GM23338 (cell line): ENCODE results near the gene CYB5R4. TPM values are rescaled to one million over a fixed set of nuclear protein-coding genes. Genes with fewer than 3 reads are reported as not detected.

Experiments used
- ATAC-seq: fragments of 200-7000 bp; cut with Tn5 transposase; 3 replicates; pipeline ENCODE4 v1.9.1; 2020
- DNase-seq: peaks from one replicate; pipeline ENCODE4 v3.0.0-alpha.2; 2015; ENCODE audit warnings: low spot score
- H2AFZ ChIP-seq: fragments of 200-600 bp; sonication (generic); 2 replicates; pipeline ENCODE4 v1.8.0; 2016; ENCODE audit warnings: antibody characterized with exemption, mild to moderate bottlenecking, moderate library complexity
- H3F3A ChIP-seq: fragments of 200-600 bp; sonication (generic); replicated peaks from 2 replicates; pipeline ENCODE4 v1.8.0; 2017; ENCODE audit warnings: antibody characterized with exemption, mixed run types, low read depth
- H3K27ac ChIP-seq: fragments of 200-600 bp; sonication (generic); 2 replicates; pipeline ENCODE4 v1.6.1; 2016; ENCODE audit warnings: low read depth
- H3K27me3 ChIP-seq: fragments of 200-600 bp; sonication (generic); 2 replicates; pipeline ENCODE4 v1.8.0; 2016; ENCODE audit warnings: mild to moderate bottlenecking, mixed run types, moderate library complexity; ENCODE audit not compliant: insufficient read depth
- H3K36me3 ChIP-seq: fragments of 200-600 bp; sonication (generic); 2 replicates; pipeline ENCODE4 v1.8.0; 2016; ENCODE audit warnings: mild to moderate bottlenecking; ENCODE audit not compliant: insufficient read depth
- H3K4me1 ChIP-seq: fragments of 200-600 bp; sonication (generic); 2 replicates; pipeline ENCODE4 v1.8.0; 2016; ENCODE audit warnings: mild to moderate bottlenecking, moderate library complexity; ENCODE audit not compliant: insufficient read depth
- H3K4me2 ChIP-seq: fragments of 200-600 bp; sonication (generic); 2 replicates; pipeline ENCODE4 v1.7.1; 2017; ENCODE audit warnings: mixed run types
- H3K4me3 ChIP-seq: fragments of 200-600 bp; sonication (generic); 2 replicates; pipeline ENCODE4 v1.6.1; 2016; ENCODE audit warnings: mixed run types
- H3K79me2 ChIP-seq: fragments of 200-600 bp; sonication (generic); replicated peaks from 2 replicates; pipeline ENCODE4 v1.8.0; 2017; ENCODE audit warnings: mild to moderate bottlenecking; ENCODE audit not compliant: insufficient read depth
- H3K9me2 ChIP-seq: fragments of 200-600 bp; sonication (generic); 2 replicates; pipeline ENCODE4 v1.8.0; 2017; ENCODE audit not compliant: insufficient read depth
- H4K20me1 ChIP-seq: fragments of 200-600 bp; sonication (generic); replicated peaks from 2 replicates; pipeline ENCODE4 v1.8.0; 2017; ENCODE audit warnings: mild to moderate bottlenecking; ENCODE audit not compliant: insufficient read depth
- H3K27ac Mint-ChIP-seq: 2 replicates; pipeline ENCODE4 v1.8.0; 2020; ENCODE audit warnings: inconsistent platforms, mild to moderate bottlenecking, moderate library complexity, mixed read lengths
- H3K27me3 Mint-ChIP-seq: 3 replicates; pipeline ENCODE4 v1.8.0; 2022; ENCODE audit warnings: low read depth, mild to moderate bottlenecking, moderate library complexity, mixed read lengths, inconsistent platforms; ENCODE audit not compliant: insufficient read depth, poor library complexity
- H3K36me3 Mint-ChIP-seq: 3 replicates; pipeline ENCODE4 v1.8.0; 2021; ENCODE audit warnings: low read depth, mild to moderate bottlenecking, inconsistent platforms, moderate library complexity, mixed read lengths
- H3K4me1 Mint-ChIP-seq: 3 replicates; pipeline ENCODE4 v1.8.0; 2020; ENCODE audit warnings: mild to moderate bottlenecking, inconsistent platforms, mixed read lengths
- H3K4me3 Mint-ChIP-seq: 3 replicates; pipeline ENCODE4 v1.8.0; 2021; ENCODE audit warnings: moderate library complexity, mild to moderate bottlenecking, inconsistent platforms, mixed read lengths
- H3K9me3 Mint-ChIP-seq: 3 replicates; pipeline ENCODE4 v1.8.0; 2020; ENCODE audit warnings: moderate library complexity, mild to moderate bottlenecking, inconsistent platforms, mixed read lengths
- EZH2 ChIP-seq: fragments of 200-600 bp; sonication (generic); IDR thresholded peaks from one replicate; pipeline ENCODE4 v1.8.0; 2017; ENCODE audit warnings: antibody characterized with exemption, mild to moderate bottlenecking, low read depth; ENCODE audit not compliant: unreplicated experiment
- EZH2phosphoT487 ChIP-seq: fragments of 200-600 bp; sonication (generic); IDR thresholded peaks from one replicate; pipeline ENCODE4 v1.8.1; 2018; ENCODE audit warnings: antibody characterized with exemption; ENCODE audit not compliant: unreplicated experiment
- JUNB ChIP-seq: IDR thresholded peaks from one replicate; pipeline ENCODE4 v1.6.1; 2016; ENCODE audit warnings: antibody characterized with exemption; ENCODE audit not compliant: unreplicated experiment
- NANOG ChIP-seq: IDR thresholded peaks from 2 replicates; pipeline ENCODE4 v1.6.1; 2016; ENCODE audit warnings: antibody characterized with exemption, borderline replicate concordance
- REST ChIP-seq: IDR thresholded peaks from one replicate; pipeline ENCODE4 v1.6.1; 2018; ENCODE audit warnings: antibody characterized with exemption; ENCODE audit not compliant: unreplicated experiment
- ZNF331 ChIP-seq: fragments of 250-450 bp; sonication (Bioruptor Pico); IDR thresholded peaks from 2 replicates; pipeline ENCODE4 v1.5.0; 2020; ENCODE audit warnings: low read depth, mild to moderate bottlenecking, moderate library complexity
- ZNF462 ChIP-seq: fragments of 250-450 bp; sonication (Bioruptor Pico); IDR thresholded peaks from 2 replicates; pipeline ENCODE4 v1.5.0; 2020; ENCODE audit warnings: mild to moderate bottlenecking, moderate library complexity
- polyA plus RNA-seq: library from polyadenylated mRNA; unstranded; fragments of >200 nt; fragmentation: Nextera tagmentation; extraction: Ambion mirVana; gene quantifications from 2 replicates; pipeline ENCODE4 v1.2.1, GENCODE V29; 2016
- total RNA-seq: library from RNA; depleted of rRNA; stranded (reverse); fragments of >200 nt; shearing (Covaris generic); gene quantifications from 2 replicates; pipeline ENCODE4 v1.2.3, GENCODE V29; 2014

The CYB5R4 gene
- total and polyA plus RNA-seq, 2 experiments from 2014 or later: 8.9 to 17.2 TPM

DNA sequence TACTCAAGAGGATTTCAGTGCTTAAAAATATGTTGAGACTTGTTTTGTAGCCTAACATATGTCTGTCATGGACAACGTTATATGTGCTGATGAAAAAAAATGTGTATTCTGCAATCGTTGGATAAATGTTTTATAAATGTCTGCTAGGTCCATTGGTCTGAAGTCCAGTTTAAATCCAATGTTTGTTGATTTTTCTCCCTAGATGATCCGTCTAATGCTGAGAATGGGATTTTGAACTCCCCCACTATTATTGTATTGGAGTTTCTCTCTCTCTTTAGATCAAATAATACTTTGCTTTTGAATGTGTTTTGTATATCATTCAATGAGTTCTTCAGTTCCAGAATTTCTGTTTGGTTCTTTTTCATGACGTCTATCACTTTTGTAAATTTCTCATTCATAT is 44.9 kb downstream of the CYB5R4 start:
- TF ChIP-seq REST: no peak
- TF ChIP-seq ZNF331: no peak
- TF ChIP-seq EZH2: no peak
- no peak for TF ChIP-seq NANOG
- TF ChIP-seq EZH2phosphoT487: no peak
- no peak for TF ChIP-seq ZNF462 (CRISPR knock-in tag)
- TF ChIP-seq JUNB: no peak
- Histone ChIP-seq H3F3A (no peaks in the 10 kb centered on the region), H3K4me1 (peaks cover 2% of the 10 kb centered on the region), H3K27ac (no peak overlapping the region), H3K9me2 (no peaks in the 10 kb centered on the region), H2AFZ (no peak overlapping the region), H3K79me2 (peaks cover 66% of the 10 kb centered on the region), H3K27me3 (no peaks in the 10 kb centered on the region), H3K36me3 (no peaks in the 10 kb centered on the region), H3K4me2 (no peak overlapping the region), H3K4me3 (no peak overlapping the region), H4K20me1 (no peaks in the 10 kb centered on the region)
- H3K36me3 Mint-ChIP-seq: no peaks in the 10 kb centered on the region
- peaks cover 5% of the 10 kb centered on the region for H3K27me3 Mint-ChIP-seq
- no peak overlapping the region for H3K4me3 Mint-ChIP-seq
- H3K4me1 Mint-ChIP-seq: peaks cover 2% of the 10 kb centered on the region
- DNase-seq (no peak), ATAC-seq (no peak)
- peaks cover 9% of the 10 kb centered on the region; the same call in 1 of the 3 replicates for H3K9me3 Mint-ChIP-seq
- H3K27ac Mint-ChIP-seq: no peak overlapping the region
